T-cell (primary cell): ENCODE measurements around the gene LDLRAD4. TPM values are rescaled to one million over a fixed set of nuclear protein-coding genes. Genes with fewer than 3 reads are reported as not detected.
"Not testable (repeated sequence)": the region's sequence is repeated elsewhere in the genome, so short reads cannot be mapped to it uniquely, and the experiment has no call there.

Experiments
- ATAC-seq, 4 experiments: fragments of 200-7000 bp in 3 of 4; fragments of 150-1000 bp in 1 of 4; cut with Tn5 transposase; replicated peaks in 1 of 4; 1 replicate in 3 of 4; 2 replicates in 1 of 4; pipeline ENCODE4 v1.10.0; 2021; ENCODE audit warnings: moderate library complexity in 3 of 4, mild to moderate bottlenecking in 2 of 4, moderate number of reproducible peaks in 1 of 4
- CTCF ChIA-PET, 2 donors: fragments of 300-600 bp; sonication (Branson Sonifier 250); formaldehyde crosslinking; loops; one replicate each; lab custom pipeline; 2022; ENCODE audit warnings: antibody characterized with exemption in 2 of 2; lab: Charles Lee
- POLR2A ChIA-PET, 2 donors: fragments of 300-600 bp; sonication (Branson Sonifier 250); formaldehyde crosslinking; loops; one replicate each; lab custom pipeline; 2022; ENCODE audit warnings: antibody characterized with exemption in 2 of 2; lab: Charles Lee
- DNase-seq, 35 experiments: peaks; one replicate each; pipeline versions ENCODE4 v3.0.0 to v3.0.0-alpha.2; 2013 to 2023
- H3K27ac ChIP-seq: one replicate; pipeline ENCODE4 v1.5.1; 2013; ENCODE audit warnings: low read length
- H3K27me3 ChIP-seq, 2 experiments: replicated peaks in 1 of 2; 1 replicate in 1 of 2; 2 replicates in 1 of 2; pipeline versions ENCODE4 v1.6.1 to v1.7.0; 2013; ENCODE audit warnings: low read length in 1 of 2, mixed read lengths in 1 of 2; ENCODE audit not compliant: control insufficient read depth in 2 of 2, insufficient read depth in 2 of 2; ENCODE audit errors: extremely low read depth in 1 of 2
- H3K36me3 ChIP-seq, 2 donors: 1 replicate in 1 of 2; 2 replicates in 1 of 2; pipeline versions ENCODE4 v1.6.1 to v1.7.0; 2013; ENCODE audit warnings: low read length in 1 of 2; ENCODE audit not compliant: control insufficient read depth in 2 of 2, insufficient read depth in 1 of 2; ENCODE audit errors: extremely low read depth in 1 of 2
- H3K4me1 ChIP-seq, 2 experiments: 1 replicate in 1 of 2; 2 replicates in 1 of 2; pipeline versions ENCODE4 v1.6.1 to v1.7.0; 2013; ENCODE audit warnings: low read length in 2 of 2, mixed read lengths in 1 of 2; ENCODE audit not compliant: insufficient read depth in 2 of 2, control insufficient read depth in 1 of 2; ENCODE audit errors: extremely low read depth in 1 of 2
- H3K4me3 ChIP-seq, 2 donors: 1 replicate in 1 of 2; 2 replicates in 1 of 2; pipeline versions ENCODE4 v1.5.1 to v1.7.0; 2013; ENCODE audit warnings: mild to moderate bottlenecking in 2 of 2, low read length in 1 of 2, moderate library complexity in 1 of 2; ENCODE audit not compliant: control insufficient read depth in 1 of 2; ENCODE audit errors: extremely low read depth in 1 of 2
- H3K9me3 ChIP-seq: 2 replicates; pipeline ENCODE4 v1.7.0; 2013
- H3K27ac Mint-ChIP-seq, 2 donors: one replicate each; pipeline ENCODE4 v1.8.0; 2020 to 2021; ENCODE audit warnings: mild to moderate bottlenecking in 2 of 2, mixed read lengths in 2 of 2
- H3K27me3 Mint-ChIP-seq, 2 donors: one replicate each; pipeline ENCODE4 v1.8.0; 2021 to 2022; ENCODE audit warnings: mixed read lengths in 2 of 2
- H3K36me3 Mint-ChIP-seq: one replicate; pipeline ENCODE4 v1.8.0; 2021; ENCODE audit warnings: mixed read lengths
- H3K4me1 Mint-ChIP-seq, 3 donors: one replicate each; pipeline ENCODE4 v1.8.0; 2020 to 2022; ENCODE audit warnings: mixed read lengths in 3 of 3, mild to moderate bottlenecking in 1 of 3
- H3K4me3 Mint-ChIP-seq, 3 donors: one replicate each; pipeline ENCODE4 v1.8.0; 2020 to 2022; ENCODE audit warnings: mild to moderate bottlenecking in 3 of 3, mixed read lengths in 3 of 3, moderate library complexity in 3 of 3
- H3K9me3 Mint-ChIP-seq, 3 donors: one replicate each; pipeline ENCODE4 v1.8.0; 2020 to 2022; ENCODE audit warnings: mixed read lengths in 3 of 3
- WGBS: methylation state at CpG from one replicate; pipeline ENCODE4 v1.1.5; 2013; ENCODE audit warnings: missing lambda C conversion rate; ENCODE audit not compliant: insufficient coverage; 5-methylcytosine and 5-hydroxymethylcytosine counted together
- total RNA-seq, 35 experiments: library from RNA in 6 of 35; stranded (reverse) in 6 of 35; fragments of 120-200 nt in 1 of 35; gene quantifications; one replicate each; pipeline versions ENCODE4 v1.2.1 to v1.2.4 and lab custom pipeline; 2013 to 2026

The LDLRAD4 gene
- total RNA-seq, 5 donors from 2014 or later (not counting 1 experiment from before 2014, with no cell fraction given), result 57.6 to 80.8 (median 72.4) TPM

DNA sequence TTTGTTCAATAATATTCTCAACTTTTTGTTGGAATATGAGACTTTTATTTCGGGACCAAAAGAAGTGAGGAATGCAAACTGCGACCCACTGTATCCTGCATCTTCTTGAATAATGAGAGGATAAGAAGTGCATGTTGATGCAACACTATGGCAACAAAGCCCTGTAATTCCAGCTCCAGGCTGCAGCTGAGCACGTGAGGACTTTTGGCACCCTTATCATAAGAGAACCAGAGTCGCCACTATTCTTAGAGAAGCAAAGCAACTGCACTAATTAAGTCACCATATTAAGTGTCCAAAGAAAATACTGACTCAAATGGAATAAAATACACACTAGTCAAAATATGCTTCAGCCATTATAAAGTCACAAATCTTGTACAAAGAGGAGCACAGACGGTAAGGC lies 441.9 kb downstream of the LDLRAD4 start:
- H3K27ac ChIP-seq, result no peak overlapping the region
- DNase-seq, result no peak
- Mint-ChIP-seq H3K4me1 (no peaks in the 10 kb centered on the region), H3K36me3 (no peaks in the 10 kb centered on the region), H3K4me3 (no peak overlapping the region), H3K27me3 (no peaks in the 10 kb centered on the region), H3K9me3 (no peaks in the 10 kb centered on the region), H3K27ac (no peak overlapping the region)
- H3K27me3 ChIP-seq, result no peaks in the 10 kb centered on the region
- ChIA-PET POLR2A (interaction anchor here in 1 of 2 donors (0.6 to 0.7 kb wide), 2 partner anchors 25 to 42 kb away, joined by 3 read pairs; no protein-coding TSS in a partner anchor), CTCF (interaction anchor here in 1 of 2 donors (0.6 kb wide), 1 partner anchor 1285 kb away, joined by 4 read pairs; no protein-coding TSS in a partner anchor)
- no peaks in the 10 kb centered on the region for H3K4me1 ChIP-seq
- no peak overlapping the region for H3K4me3 ChIP-seq
- H3K36me3 ChIP-seq, result peaks cover 2 to 3% of the 10 kb centered on the region in 2 donors
- no peak for ATAC-seq
- WGBS, result no CpG with 5 or more reads among the region's 5 CpGs
- H3K9me3 ChIP-seq, result no peaks in the 10 kb centered on the region

DNA sequence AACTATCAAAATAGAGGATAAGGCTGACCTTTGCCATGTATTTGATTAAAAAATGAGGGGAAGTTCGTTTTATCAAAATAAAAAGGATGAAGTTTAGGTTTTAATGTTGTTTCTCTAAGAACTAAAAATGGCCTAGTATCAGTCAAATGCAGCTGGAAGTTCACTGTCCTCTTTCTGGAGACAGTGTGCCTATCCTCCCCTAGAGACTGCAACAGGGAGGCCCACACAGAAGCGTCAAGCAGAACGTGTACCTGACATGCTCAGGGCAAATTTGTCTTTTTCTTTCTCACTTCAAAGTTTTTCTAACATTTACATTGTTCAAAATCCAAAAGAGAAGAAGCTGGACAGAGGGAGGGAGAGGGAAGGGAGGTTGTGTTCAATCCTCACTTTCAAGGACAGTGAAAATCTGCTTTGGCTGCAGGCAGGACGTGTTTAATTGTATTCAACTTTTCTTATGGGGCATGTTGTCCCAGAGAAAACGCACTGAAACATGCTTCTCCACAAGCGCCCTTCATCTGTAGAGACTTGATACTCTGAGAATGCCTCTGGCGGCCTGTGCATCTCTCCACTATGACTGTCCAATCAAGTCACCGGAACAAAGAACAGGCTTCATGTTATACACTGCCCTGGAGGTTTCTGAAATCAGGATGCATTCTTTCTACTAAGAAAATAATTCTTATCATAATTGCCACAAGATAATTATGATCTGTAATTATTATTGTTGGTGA lies 442.7 kb downstream of the LDLRAD4 start:
- Histone ChIP-seq H3K27me3 (no peaks in the 10 kb centered on the region), H3K36me3 (peaks cover 2 to 3% of the 10 kb centered on the region in 2 donors), H3K4me1 (no peaks in the 10 kb centered on the region), H3K27ac (no peak overlapping the region), H3K9me3 (no peaks in the 10 kb centered on the region), H3K4me3 (no peak overlapping the region)
- 94% methylated on average over 4 of the region's 8 CpGs for WGBS
- Mint-ChIP-seq H3K4me3 (no peak overlapping the region), H3K36me3 (peaks cover under 1% of the 10 kb centered on the region), H3K27ac (no peak overlapping the region), H3K27me3 (no peaks in the 10 kb centered on the region), H3K4me1 (no peaks in the 10 kb centered on the region), H3K9me3 (no peaks in the 10 kb centered on the region)
- DNase-seq (no peak), ATAC-seq (no peak)
- ChIA-PET CTCF (no interaction called here), POLR2A (interaction anchor here in 1 of 2 donors (0.7 kb wide), 1 partner anchor 26 kb away, joined by 3 read pairs; no protein-coding TSS in a partner anchor)

DNA sequence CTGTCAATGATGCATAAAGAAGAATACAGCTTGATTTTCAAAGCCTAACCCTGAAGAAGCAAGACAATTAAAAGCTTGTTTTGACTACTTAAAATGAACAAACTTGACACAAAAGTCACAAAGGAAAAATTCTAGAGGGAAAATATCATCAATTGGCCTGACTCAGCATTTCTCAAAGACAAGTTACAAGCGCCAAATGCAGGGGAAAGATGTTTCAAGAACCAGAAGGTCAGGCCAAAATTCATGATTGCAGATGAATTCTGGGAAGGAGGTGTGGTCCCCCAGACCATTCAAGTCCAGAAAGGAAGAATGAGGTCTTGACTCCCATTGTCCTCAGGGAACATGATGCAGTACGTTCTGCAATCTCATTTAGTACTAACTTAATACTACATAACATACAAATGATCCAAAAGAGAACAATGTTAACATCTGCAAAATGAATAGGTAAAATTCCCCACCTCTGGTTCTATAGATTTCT lies 443.3 kb downstream of the LDLRAD4 start:
- 100% methylated on average over 2 of the region's 2 CpGs for WGBS
- H3K27ac Mint-ChIP-seq, result no peak overlapping the region
- CTCF ChIA-PET, result no interaction called here

DNA sequence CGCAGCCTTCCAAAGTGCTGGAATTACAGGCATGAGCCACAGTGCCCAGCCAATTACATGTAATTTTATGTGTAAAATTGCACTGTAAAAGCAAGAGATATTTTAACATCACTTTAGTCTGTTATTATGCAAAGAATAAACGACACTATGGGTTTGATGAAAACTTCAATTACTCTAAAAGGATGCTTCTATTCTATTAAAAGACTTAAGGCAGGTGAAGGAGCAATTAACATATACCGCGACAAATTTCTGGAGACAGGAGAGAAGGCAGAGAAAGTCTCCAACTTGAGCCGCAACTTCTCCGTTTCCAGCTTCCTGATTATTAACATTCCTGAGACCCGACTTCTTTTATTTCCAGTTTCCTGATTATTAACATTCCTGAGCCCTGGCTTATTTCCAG lies 454.1 kb downstream of the LDLRAD4 start:
- Histone ChIP-seq H3K36me3 (no peaks in the 10 kb centered on the region), H3K4me1 (no peaks in the 10 kb centered on the region), H3K27me3 (no peaks in the 10 kb centered on the region), H3K4me3 (no peak overlapping the region), H3K9me3 (no peaks in the 10 kb centered on the region), H3K27ac (no peak overlapping the region)
- H3K27ac Mint-ChIP-seq, result no peak overlapping the region
- no peak overlapping the region for H3K4me3 Mint-ChIP-seq
- no peaks in the 10 kb centered on the region for H3K9me3 Mint-ChIP-seq
- peaks cover 22% of the 10 kb centered on the region for H3K36me3 Mint-ChIP-seq
- no peaks in the 10 kb centered on the region for H3K27me3 Mint-ChIP-seq
- POLR2A ChIA-PET, result no interaction called here
- CTCF ChIA-PET, result no interaction called here
- H3K4me1 Mint-ChIP-seq, result peaks cover 0 to 4% (median 0%) of the 10 kb centered on the region in 3 donors
- 100% methylated on average over 3 of the region's 7 CpGs for WGBS
- DNase-seq (no peak), ATAC-seq (no peak)

More for the DNA sequence above, 443.3 kb downstream of the LDLRAD4 start:
- DNase-seq (no peak), ATAC-seq (no peak)
- Mint-ChIP-seq H3K36me3 (peaks cover 4% of the 10 kb centered on the region), H3K4me3 (no peak overlapping the region), H3K27me3 (no peaks in the 10 kb centered on the region), H3K9me3 (no peaks in the 10 kb centered on the region), H3K4me1 (no peaks in the 10 kb centered on the region)
- Histone ChIP-seq H3K27me3 (no peaks in the 10 kb centered on the region), H3K4me1 (no peaks in the 10 kb centered on the region), H3K4me3 (no peak overlapping the region), H3K9me3 (no peaks in the 10 kb centered on the region), H3K27ac (no peak overlapping the region), H3K36me3 (peaks cover 2 to 7% of the 10 kb centered on the region in 2 donors)
- POLR2A ChIA-PET, result no interaction called here

DNA sequence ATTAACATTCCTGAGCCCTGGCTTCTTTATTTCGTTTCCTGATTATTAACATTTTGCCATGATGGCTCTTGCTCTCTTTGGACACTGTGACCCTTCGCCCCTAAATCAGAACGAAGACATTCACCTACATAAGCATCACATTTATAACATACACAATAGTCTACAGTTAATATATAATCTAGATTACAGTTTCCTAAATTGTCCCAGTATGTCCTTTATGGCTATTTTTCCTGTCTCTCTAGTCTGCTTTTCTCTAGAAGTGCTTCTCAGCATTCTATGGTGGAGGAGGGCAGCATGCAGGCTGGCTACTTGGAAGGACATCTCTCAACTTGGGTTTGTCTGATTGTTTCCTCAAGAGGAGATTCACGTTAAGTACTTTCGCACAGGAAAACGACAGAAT lies 457.9 kb downstream of the LDLRAD4 start:
- H3K9me3 ChIP-seq, result no peaks in the 10 kb centered on the region
- ChIA-PET POLR2A (no interaction called here), CTCF (no interaction called here)
- no peak overlapping the region for H3K4me3 ChIP-seq
- H3K27me3 ChIP-seq, result no peaks in the 10 kb centered on the region
- Mint-ChIP-seq H3K36me3 (peaks cover 7% of the 10 kb centered on the region), H3K9me3 (no peaks in the 10 kb centered on the region), H3K27me3 (no peaks in the 10 kb centered on the region), H3K4me1 (peaks cover 0 to 4% (median 4%) of the 10 kb centered on the region in 3 donors), H3K4me3 (no peak overlapping the region), H3K27ac (no peak overlapping the region)
- no CpG with 5 or more reads among the region's 6 CpGs for WGBS
- peaks cover 0 to 5% of the 10 kb centered on the region in 2 donors for H3K36me3 ChIP-seq
- DNase-seq (no peak), ATAC-seq (no peak)
- H3K27ac ChIP-seq, result no peak overlapping the region
- no peaks in the 10 kb centered on the region for H3K4me1 ChIP-seq

DNA sequence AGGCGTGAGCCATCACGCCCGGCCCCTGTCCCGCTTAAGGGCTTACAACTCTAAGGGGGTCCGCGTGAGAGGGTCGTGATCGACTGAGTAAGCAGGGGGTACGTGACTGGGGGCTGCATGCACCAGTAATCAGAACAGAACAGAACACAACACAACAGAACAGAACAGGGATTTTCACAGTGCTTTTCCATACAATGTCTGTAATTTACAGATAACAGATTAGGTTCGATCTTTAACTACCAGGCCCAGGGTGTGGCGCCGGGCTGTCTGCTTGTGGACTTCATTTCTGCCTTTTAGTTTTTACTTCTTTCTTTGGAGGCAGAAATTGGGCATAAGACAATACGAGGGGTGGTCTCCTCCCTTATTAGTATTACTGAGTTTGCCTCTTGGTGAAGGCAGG lies 458.8 kb downstream of the LDLRAD4 start:
- H3K27me3 ChIP-seq, H3K4me1 Mint-ChIP-seq: not testable (repeated sequence)
- H3K36me3 Mint-ChIP-seq, result peaks cover 12% of the 10 kb centered on the region

More for the DNA sequence above, 458.8 kb downstream of the LDLRAD4 start:
- WGBS, result 95% methylated on average over 4 of the region's 13 CpGs
- H3K27ac ChIP-seq, H3K36me3 ChIP-seq, CTCF ChIA-PET, H3K9me3 ChIP-seq, H3K4me3 ChIP-seq, ATAC-seq, H3K4me3 Mint-ChIP-seq, H3K27ac Mint-ChIP-seq, H3K9me3 Mint-ChIP-seq, H3K27me3 Mint-ChIP-seq, DNase-seq, H3K4me1 ChIP-seq: not testable (repeated sequence)
- POLR2A ChIA-PET, result interaction anchor here in 1 of 2 donors (0.7 kb wide), 1 partner anchor 953 kb away, joined by 7 read pairs; no protein-coding TSS in a partner anchor
